Urinary bladder (tissue), 4 donors: Measurements from ENCODE around the gene ISG15. TPM values are rescaled to one million over a fixed set of nuclear protein-coding genes. Genes with fewer than 3 reads are reported as not detected.

Source experiments
- DNase-seq: peaks from one replicate; pipeline ENCODE4 v3.0.0-alpha.2; 2015; ENCODE audit errors: extremely low spot score
- H3K27ac ChIP-seq: one replicate; pipeline ENCODE4 v1.5.1; 2013; ENCODE audit warnings: low read depth, mild to moderate bottlenecking, moderate library complexity
- H3K36me3 ChIP-seq: one replicate; pipeline ENCODE4 v1.6.1; 2013; ENCODE audit warnings: mild to moderate bottlenecking, moderate library complexity; ENCODE audit not compliant: insufficient read depth
- H3K4me1 ChIP-seq: one replicate; pipeline ENCODE4 v1.6.1; 2013; ENCODE audit warnings: mild to moderate bottlenecking, moderate library complexity; ENCODE audit not compliant: insufficient read depth
- H3K4me3 ChIP-seq: one replicate; pipeline ENCODE4 v1.5.1; 2013; ENCODE audit warnings: low read depth, low read length
- WGBS: extraction: QIAGEN DNeasy Blood & Tissue Kit; methylation state at CpG from one replicate; pipeline ENCODE4 v1.1.7; 2013; 5-methylcytosine and 5-hydroxymethylcytosine counted together
- polyA plus RNA-seq: library from polyadenylated mRNA; stranded (reverse); fragments of 200-250 nt; gene quantifications from one replicate; pipeline ENCODE4 v1.2.3, GENCODE V29; 2013
- total RNA-seq: library from RNA; depleted of rRNA; stranded (reverse); fragments of >200 nt; gene quantifications from one replicate; pipeline ENCODE4 v1.2.3, GENCODE V29; 2014
- donor health status: healthy with polysubstance abuse.
- donor health status: healthy.

ISG15 gene
- total and polyA plus RNA-seq, 2 donors, result 41.8 to 75.7 TPM

DNA sequence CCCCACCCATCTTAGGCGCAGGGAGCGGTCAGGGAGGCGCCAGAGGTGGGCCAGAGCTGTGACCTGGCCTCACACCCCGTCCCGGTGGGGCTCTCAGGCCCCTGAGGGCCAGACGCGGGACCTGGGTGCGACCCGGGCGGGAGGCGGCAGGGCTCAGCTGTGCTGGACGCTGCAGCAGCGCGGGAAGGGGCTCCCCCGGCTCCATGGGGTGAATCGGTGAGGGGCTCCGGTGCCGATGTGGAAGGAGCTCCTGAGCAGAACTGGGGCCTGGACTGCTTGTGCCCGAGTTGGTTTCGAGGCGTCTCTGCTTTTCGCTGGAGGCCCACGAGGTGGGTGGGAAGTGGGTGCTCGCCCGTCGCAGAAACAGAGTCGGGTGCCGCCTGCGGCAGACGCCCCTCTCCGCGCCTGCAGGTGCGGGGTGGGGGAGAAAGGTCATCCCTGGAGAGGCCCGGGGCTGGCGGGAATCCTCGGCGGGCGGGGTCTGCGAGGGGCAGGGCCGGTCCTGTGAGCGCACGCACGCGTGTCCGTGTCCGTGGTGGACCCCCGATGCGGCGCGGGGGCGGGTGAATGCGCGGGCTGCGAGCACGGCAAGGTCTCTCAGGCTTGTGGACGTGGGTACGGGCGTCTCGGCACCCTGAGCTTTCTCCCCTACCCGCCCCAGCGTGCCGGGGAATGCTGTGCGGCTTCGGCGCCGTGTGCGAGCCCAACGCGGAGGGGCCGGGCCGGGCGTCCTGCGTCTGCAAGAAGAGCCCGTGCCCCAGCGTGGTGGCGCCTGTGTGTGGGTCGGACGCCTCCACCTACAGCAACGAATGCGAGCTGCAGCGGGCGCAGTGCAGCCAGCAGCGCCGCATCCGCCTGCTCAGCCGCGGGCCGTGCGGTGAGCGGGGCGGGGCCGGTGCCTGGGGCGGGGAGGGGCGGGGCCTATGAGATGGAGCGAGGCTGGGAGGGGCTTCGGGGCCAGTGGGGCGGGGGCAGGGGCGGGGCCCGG lies 27.0 kb downstream of the ISG15 start:
- peak overlapping the region; percentile 36 for H3K4me3 ChIP-seq
- peaks cover 3% of the 10 kb centered on the region for H3K36me3 ChIP-seq
- H3K4me1 ChIP-seq, result no peaks in the 10 kb centered on the region
- 4% methylated on average over 99 of the region's 99 CpGs for WGBS
- no peak for DNase-seq
- no peak overlapping the region for H3K27ac ChIP-seq

DNA sequence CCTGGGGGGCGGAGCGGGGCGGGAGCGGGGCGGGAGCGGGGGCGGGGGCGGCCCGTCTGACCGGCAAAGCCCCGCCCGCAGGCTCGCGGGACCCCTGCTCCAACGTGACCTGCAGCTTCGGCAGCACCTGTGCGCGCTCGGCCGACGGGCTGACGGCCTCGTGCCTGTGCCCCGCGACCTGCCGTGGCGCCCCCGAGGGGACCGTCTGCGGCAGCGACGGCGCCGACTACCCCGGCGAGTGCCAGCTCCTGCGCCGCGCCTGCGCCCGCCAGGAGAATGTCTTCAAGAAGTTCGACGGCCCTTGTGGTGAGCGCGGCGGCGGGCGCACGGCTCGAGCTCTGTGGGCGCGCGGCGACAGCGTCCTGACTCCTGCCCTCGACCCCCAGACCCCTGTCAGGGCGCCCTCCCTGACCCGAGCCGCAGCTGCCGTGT lies 27.8 kb downstream of the ISG15 start:
- Histone ChIP-seq H3K27ac (no peak overlapping the region), H3K36me3 (peaks cover 6% of the 10 kb centered on the region), H3K4me1 (no peaks in the 10 kb centered on the region), H3K4me3 (no peak overlapping the region)
- 60% methylated on average over 54 of the region's 60 CpGs for WGBS
- DNase-seq, result no peak

DNA sequence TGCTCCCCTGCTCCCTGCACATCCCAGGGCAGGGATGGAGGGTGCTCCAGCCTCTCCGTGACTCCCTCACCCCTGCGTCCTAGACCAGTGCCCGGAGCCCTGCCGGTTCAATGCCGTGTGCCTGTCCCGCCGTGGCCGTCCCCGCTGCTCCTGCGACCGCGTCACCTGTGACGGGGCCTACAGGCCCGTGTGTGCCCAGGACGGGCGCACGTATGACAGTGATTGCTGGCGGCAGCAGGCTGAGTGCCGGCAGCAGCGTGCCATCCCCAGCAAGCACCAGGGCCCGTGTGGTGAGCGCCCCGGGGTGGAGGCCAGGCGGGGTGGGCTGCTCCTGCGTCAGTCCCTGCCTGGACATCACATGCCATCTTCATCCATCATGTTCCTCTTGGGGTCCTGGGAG lies 28.6 kb downstream of the ISG15 start:
- WGBS, result 95% methylated on average over 25 of the region's 25 CpGs
- no peak for DNase-seq
- no peaks in the 10 kb centered on the region for H3K4me1 ChIP-seq

DNA sequence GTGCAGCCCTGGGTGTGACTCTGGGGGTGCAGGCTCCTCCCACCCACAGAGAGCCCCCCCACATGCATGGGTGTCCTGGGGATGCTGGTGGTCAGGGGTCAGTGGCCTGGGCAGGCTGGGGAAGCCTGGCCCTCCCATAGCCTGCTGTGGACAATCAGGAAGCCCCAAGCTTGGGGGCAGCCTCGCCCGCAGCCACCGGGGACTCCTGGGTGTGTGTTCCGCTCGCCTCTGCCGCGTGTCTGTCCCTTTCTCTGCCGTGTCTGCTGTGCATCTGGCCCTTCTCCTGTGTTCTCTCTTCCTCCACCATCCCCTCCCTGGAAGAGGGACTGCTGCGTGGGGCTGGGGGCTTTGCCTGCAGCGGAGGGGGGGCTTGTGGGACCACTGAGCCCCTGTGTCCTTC lies 29.5 kb downstream of the ISG15 start:
- Histone ChIP-seq H3K4me1 (no peaks in the 10 kb centered on the region), H3K36me3 (peaks cover 8% of the 10 kb centered on the region), H3K27ac (no peak overlapping the region), H3K4me3 (no peak overlapping the region)
- no peak for DNase-seq
- 94% methylated on average over 10 of the region's 10 CpGs for WGBS

More for the DNA sequence above, 28.6 kb downstream of the ISG15 start:
- Histone ChIP-seq H3K27ac (no peak overlapping the region), H3K36me3 (peaks cover 8% of the 10 kb centered on the region), H3K4me3 (no peak overlapping the region)

DNA sequence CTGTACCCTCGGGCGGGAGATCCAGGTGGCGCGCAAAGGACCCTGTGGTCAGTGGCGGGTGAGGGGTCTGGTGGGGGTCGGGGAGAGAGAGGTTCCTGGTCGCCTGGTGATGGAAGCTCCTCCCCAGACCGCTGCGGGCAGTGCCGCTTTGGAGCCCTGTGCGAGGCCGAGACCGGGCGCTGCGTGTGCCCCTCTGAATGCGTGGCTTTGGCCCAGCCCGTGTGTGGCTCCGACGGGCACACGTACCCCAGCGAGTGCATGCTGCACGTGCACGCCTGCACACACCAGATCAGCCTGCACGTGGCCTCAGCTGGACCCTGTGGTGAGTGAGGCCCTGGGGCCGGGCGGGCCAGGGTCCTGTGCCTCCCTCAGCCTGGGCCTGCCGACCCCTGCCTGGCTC lies 30.1 kb downstream of the ISG15 start:
- 95% methylated on average over 27 of the region's 27 CpGs for WGBS
- H3K36me3 ChIP-seq, result peaks cover 8% of the 10 kb centered on the region

DNA sequence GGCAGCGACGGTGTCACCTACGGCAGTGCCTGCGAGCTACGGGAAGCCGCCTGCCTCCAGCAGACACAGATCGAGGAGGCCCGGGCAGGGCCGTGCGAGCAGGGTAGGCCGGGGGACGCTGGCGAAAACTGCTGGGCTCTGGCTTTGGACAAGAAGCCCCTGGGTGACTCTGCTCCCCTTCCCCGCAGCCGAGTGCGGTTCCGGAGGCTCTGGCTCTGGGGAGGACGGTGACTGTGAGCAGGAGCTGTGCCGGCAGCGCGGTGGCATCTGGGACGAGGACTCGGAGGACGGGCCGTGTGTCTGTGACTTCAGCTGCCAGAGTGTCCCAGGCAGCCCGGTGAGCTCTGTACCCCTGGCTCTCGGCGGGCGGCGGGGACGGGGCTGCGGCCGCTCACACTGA lies 30.6 kb downstream of the ISG15 start:
- H3K4me1 ChIP-seq, result no peaks in the 10 kb centered on the region
- no peak for DNase-seq
- whole genome bisulfite sequencing, result 96% methylated on average over 33 of the region's 33 CpGs
- no peak overlapping the region for H3K4me3 ChIP-seq
- H3K36me3 ChIP-seq, result peaks cover 8% of the 10 kb centered on the region
- no peak overlapping the region for H3K27ac ChIP-seq

More for the DNA sequence above, 30.1 kb downstream of the ISG15 start:
- no peak overlapping the region for H3K4me3 ChIP-seq
- H3K27ac ChIP-seq, result no peak overlapping the region
- no peak for DNase-seq
- H3K4me1 ChIP-seq, result no peaks in the 10 kb centered on the region

DNA sequence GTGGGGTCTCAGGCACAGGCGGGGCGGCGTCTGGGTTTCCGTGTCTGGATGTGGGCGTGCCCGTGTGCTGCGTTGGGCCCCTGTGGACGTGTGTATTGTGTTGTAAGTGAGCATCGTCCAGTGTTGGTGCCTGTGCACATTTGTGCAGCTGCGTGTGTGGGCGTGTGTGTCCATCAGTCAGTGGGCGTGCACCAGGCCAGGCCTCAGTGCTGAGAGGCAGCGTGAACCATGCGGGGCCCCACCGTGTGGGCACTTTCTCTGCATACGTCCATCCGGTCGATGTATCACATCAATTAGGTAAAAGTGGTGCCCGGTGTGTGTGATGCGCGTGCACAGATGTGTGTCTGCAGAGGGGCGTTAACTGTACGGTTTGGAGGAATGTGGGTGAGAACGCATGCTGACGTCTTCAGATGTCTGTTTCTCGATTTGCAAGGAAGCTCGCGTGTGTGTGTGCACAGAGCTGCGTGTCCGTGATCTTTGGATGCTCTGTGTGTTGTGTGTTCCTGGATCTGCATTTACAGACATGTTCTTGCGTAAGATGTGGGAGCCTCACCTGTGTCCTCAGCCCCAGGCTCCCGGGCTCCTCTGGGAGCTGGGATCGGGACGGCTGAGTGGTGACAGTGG lies 31.3 kb downstream of the ISG15 start:
- H3K36me3 ChIP-seq, result peaks cover 11% of the 10 kb centered on the region
- 92% methylated on average over 34 of the region's 34 CpGs for WGBS

DNA sequence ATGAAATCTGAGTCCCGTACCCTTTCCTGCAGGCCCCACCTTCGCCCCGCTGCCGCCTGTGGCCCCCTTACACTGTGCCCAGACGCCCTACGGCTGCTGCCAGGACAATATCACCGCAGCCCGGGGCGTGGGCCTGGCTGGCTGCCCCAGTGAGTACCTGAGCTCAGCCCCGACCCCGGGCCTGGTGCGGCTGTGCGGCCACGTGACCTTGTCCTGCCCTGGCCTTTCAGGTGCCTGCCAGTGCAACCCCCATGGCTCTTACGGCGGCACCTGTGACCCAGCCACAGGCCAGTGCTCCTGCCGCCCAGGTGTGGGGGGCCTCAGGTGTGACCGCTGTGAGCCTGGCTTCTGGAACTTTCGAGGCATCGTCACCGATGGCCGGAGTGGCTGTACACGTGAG lies 31.8 kb downstream of the ISG15 start:
- H3K36me3 ChIP-seq, result peaks cover 11% of the 10 kb centered on the region
- DNase-seq, result no peak
- WGBS, result 97% methylated on average over 23 of the region's 23 CpGs
- H3K4me3 ChIP-seq, result no peak overlapping the region
- H3K4me1 ChIP-seq, result no peaks in the 10 kb centered on the region
- H3K27ac ChIP-seq, result no peak overlapping the region

More for the DNA sequence above, 31.3 kb downstream of the ISG15 start:
- Histone ChIP-seq H3K4me1 (no peaks in the 10 kb centered on the region), H3K4me3 (no peak overlapping the region), H3K27ac (no peak overlapping the region)
- DNase-seq, result no peak

DNA sequence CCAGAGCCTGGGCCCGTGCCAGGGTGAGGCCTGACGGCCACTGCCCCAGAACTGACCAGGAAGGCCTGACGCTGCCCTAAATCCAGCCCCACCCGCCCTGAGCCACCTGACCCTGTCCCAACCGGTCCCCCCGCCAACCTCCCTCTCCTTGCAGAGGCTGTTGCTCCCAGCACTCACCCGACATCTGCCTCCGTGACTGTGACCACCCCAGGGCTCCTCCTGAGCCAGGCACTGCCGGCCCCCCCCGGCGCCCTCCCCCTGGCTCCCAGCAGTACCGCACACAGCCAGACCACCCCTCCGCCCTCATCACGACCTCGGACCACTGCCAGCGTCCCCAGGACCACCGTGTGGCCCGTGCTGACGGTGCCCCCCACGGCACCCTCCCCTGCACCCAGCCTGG lies 32.9 kb downstream of the ISG15 start:
- Histone ChIP-seq H3K4me1 (no peaks in the 10 kb centered on the region), H3K27ac (no peak overlapping the region), H3K4me3 (no peak overlapping the region), H3K36me3 (peaks cover 11% of the 10 kb centered on the region)
- WGBS, result 94% methylated on average over 20 of the region's 20 CpGs
- no peak for DNase-seq

DNA sequence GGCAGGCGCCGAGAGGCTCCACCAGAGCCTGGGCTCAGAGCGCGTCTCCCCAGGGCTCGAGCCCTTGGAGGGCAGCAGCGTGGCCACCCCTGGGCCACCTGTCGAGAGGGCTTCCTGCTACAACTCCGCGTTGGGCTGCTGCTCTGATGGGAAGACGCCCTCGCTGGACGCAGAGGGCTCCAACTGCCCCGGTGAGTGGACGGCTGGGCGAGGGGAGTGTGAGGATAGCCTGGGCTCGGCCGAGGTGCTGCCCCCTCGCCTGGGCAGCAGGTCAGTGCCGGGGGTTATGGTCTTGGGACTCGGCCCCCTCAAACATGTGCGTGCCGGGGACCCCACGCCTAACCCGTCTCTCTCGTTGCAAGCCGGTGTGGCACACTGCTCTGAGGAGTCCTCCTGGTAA lies 33.5 kb downstream of the ISG15 start:
- no peaks in the 10 kb centered on the region for H3K4me1 ChIP-seq
- 95% methylated on average over 26 of the region's 26 CpGs for WGBS
- no peak for DNase-seq
- H3K36me3 ChIP-seq, result peaks cover 14% of the 10 kb centered on the region
- no peak overlapping the region for H3K4me3 ChIP-seq
- H3K27ac ChIP-seq, result no peak overlapping the region

DNA sequence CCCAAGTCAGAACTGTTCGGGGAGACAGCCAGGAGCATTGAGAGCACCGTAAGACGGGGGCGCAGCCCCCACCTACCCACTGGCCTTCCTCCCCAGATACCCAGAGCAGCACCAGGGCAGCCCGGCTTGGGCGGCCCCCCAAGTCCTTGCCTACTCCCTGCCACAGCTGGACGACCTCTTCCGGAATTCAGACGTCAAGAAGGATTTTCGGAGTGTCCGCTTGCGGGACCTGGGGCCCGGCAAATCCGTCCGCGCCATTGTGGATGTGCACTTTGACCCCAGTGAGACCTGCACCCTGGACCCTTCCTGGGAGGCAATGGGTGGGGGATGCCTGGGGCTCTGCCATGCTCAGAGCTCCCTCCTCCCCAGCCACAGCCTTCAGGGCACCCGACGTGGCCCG lies 34.1 kb downstream of the ISG15 start:
- 94% methylated on average over 19 of the region's 19 CpGs for WGBS
- no peak overlapping the region for H3K4me3 ChIP-seq
- no peaks in the 10 kb centered on the region for H3K4me1 ChIP-seq
- peaks cover 16% of the 10 kb centered on the region for H3K36me3 ChIP-seq
- DNase-seq, result no peak
- H3K27ac ChIP-seq, result no peak overlapping the region

DNA sequence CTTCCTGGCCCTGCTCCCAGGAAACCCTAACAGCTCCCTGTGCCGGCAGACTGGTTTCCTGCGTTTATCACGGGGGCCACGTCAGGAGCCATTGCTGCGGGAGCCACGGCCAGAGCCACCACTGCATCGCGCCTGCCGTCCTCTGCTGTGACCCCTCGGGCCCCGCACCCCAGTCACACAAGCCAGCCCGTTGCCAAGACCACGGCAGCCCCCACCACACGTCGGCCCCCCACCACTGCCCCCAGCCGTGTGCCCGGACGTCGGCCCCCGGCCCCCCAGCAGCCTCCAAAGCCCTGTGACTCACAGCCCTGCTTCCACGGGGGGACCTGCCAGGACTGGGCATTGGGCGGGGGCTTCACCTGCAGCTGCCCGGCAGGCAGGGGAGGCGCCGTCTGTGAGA lies 34.7 kb downstream of the ISG15 start:
- no peak overlapping the region for H3K4me3 ChIP-seq
- H3K27ac ChIP-seq, result no peak overlapping the region
- WGBS, result 92% methylated on average over 25 of the region's 25 CpGs
- H3K4me1 ChIP-seq, result no peaks in the 10 kb centered on the region
- DNase-seq, result no peak
- H3K36me3 ChIP-seq, result peaks cover 16% of the 10 kb centered on the region

DNA sequence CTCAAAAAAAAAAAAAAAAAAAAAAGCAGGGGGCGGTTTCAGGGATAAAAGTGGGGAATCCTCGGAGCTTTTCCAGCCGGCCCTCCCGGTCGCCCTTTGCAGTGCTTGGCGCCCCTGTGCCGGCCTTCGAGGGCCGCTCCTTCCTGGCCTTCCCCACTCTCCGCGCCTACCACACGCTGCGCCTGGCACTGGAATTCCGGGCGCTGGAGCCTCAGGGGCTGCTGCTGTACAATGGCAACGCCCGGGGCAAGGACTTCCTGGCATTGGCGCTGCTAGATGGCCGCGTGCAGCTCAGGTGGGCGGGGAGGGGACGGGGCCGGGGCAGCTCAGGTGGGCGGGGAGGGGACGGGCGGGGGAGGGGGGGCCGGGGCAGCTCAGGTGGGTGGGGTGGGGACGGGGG lies 35.5 kb downstream of the ISG15 start:
- WGBS, result 91% methylated on average over 26 of the region's 28 CpGs
- Histone ChIP-seq H3K36me3 (peaks cover 16% of the 10 kb centered on the region), H3K4me1 (no peaks in the 10 kb centered on the region), H3K4me3 (no peak overlapping the region), H3K27ac (no peak overlapping the region)
- no peak for DNase-seq
